GM23248 (cell line): ENCODE data around the gene RBMX2.

Source experiments
- EZH2 ChIP-seq: fragments of 200-600 bp; sonication (generic); IDR thresholded peaks from 2 replicates; pipeline ENCODE4 v1.6.1; 2018; ENCODE audit warnings: antibody characterized with exemption, mild to moderate bottlenecking; ENCODE audit not compliant: insufficient read depth, poor library complexity, severe bottlenecking
- EZH2phosphoT487 ChIP-seq: fragments of 200-600 bp; sonication (generic); IDR thresholded peaks from 2 replicates; pipeline ENCODE4 v1.6.1; 2018; ENCODE audit warnings: antibody characterized with exemption, moderate library complexity, mild to moderate bottlenecking, low read depth; ENCODE audit not compliant: insufficient read depth

DNA sequence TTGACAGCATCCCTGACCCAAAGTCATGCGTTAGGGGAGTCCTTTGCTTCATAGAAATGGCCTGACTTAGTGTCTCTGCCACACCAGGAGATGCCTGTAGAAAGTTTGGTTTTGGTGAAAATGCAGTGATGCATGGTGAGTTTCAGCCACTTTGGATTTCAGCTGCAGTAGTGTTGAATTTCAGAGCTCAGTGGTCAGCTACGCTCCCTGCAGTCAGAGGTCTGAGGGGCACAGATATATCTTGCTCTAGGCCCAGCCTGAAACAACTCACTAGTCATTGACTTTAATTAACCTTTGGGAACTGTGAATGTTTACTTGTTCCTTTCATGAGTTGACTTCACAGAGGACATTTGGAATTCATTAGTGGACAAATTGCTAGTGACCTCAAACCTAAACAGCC lies 17.5 kb downstream of the RBMX2 start:
- no peak for TF ChIP-seq EZH2phosphoT487
- no peak for TF ChIP-seq EZH2
